ENCODE data around the gene TMTC3. TPM values are rescaled to one million over a fixed set of nuclear protein-coding genes. Genes with fewer than 3 reads are reported as not detected.
"Not testable (repeated sequence)": the region's sequence is repeated elsewhere in the genome, so short reads cannot be mapped to it uniquely, and the experiment has no call there.

Gene TMTC3
- total and polyA plus RNA-seq, 7 experiments from 2014 or later = 2.5 to 11.1 (median 6.8) TPM

DNA sequence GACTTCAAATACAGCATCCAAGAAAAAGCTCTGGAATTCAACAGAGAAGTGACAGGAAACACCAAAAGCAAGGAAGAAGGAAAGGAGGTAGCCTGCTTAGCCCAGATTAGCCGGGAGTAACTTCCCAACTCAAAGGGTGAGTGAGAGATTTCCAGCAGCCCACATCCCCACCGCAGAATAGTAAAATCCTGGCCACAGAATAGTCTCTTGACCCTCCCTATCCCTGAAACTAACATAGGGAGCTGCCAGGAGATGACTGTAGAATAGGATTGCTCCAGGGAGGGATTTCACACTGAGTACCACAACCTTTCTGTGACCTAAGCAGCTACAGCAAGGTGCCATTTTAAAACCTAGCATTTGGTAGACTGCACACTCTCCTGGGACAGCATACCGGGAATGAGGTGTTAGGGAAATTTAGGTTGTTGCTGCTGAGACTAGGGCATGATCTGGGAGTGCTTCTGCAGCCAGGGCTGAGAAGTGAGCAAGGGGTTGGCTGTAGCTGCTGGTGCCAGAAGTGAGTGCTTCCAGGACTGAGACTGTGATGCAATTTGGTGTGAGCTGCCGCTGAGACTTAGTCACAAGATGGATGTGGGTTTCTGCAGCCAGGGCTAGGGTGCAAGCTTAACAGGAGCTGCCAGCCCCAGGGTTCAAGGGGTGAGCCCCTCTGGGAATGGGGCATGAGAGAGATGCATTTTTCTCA is 66.0 kb downstream of the TMTC3 start:
- intact Hi-C loops (cut with micrococcal nuclease) = no loop called here
- no peak for DNase-seq
- no peak overlapping the region for H3K4me3 ChIP-seq (ENCODE audit: low read length)
- H3K36me3 ChIP-seq (ENCODE audit: control insufficient read depth in 2 of 3, insufficient read depth in 3 of 3, low read length in 3 of 3) = no peaks in the 10 kb centered on the region
- H3K9me3 Mint-ChIP-seq = peaks cover 8 to 68% (median 25%) of the 10 kb centered on the region in 11 donors
- CTCF ChIA-PET = no interaction called here
- H3K4me3 Mint-ChIP-seq = no peak overlapping the region
- H3K36me3 Mint-ChIP-seq = peaks cover 0 to 10% (median 0%) of the 10 kb centered on the region in 5 donors
- H3K4me1 Mint-ChIP-seq = no peaks in the 10 kb centered on the region
- H3K27ac ChIP-seq (ENCODE audit: low read depth, low read length) = no peak overlapping the region
- no peak for ATAC-seq
- no peaks in the 10 kb centered on the region for H3K27me3 ChIP-seq (ENCODE audit: control insufficient read depth in 2 of 2, insufficient read depth in 2 of 2, low read length in 2 of 2)
- H3K9me3 ChIP-seq (ENCODE audit: control insufficient read depth in 2 of 3, low read length in 3 of 3) = no peaks in the 10 kb centered on the region
- no peak overlapping the region for H3K27ac Mint-ChIP-seq
- no peaks in the 10 kb centered on the region for H3K4me1 ChIP-seq (ENCODE audit: control insufficient read depth in 2 of 2, insufficient read depth in 2 of 2, low read length in 2 of 2)
- peaks cover 0 to 18% (median 0%) of the 10 kb centered on the region in 5 donors for H3K27me3 Mint-ChIP-seq
- POLR2A ChIA-PET = no interaction called here

DNA sequence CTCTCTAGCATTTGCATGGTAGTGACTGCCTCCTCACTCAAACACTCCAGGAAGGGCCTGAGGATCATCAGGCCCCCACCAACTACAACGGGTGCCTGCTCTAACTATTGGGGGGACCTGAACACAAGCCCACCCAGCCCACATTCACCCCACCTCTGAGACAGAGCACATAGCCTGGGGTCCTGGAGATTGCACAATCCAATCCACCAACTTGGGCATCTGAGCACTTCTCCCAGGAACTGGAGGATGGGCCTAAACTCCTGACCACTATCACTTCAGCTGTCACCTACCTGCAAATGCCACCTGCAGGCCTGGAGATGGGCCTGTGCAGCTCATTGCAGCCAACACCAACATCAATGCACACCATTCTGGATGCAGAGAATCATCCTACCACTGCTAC is 66.6 kb downstream of the TMTC3 start:
- Histone ChIP-seq H3K27ac (ENCODE audit: low read depth, low read length) (no peak overlapping the region), H3K27me3 (ENCODE audit: control insufficient read depth in 2 of 2, insufficient read depth in 2 of 2, low read length in 2 of 2) (no peaks in the 10 kb centered on the region), H3K36me3 (ENCODE audit: control insufficient read depth in 2 of 3, insufficient read depth in 3 of 3, low read length in 3 of 3) (no peaks in the 10 kb centered on the region), H3K4me1 (ENCODE audit: control insufficient read depth in 2 of 2, insufficient read depth in 2 of 2, low read length in 2 of 2) (no peaks in the 10 kb centered on the region), H3K9me3 (ENCODE audit: control insufficient read depth in 2 of 3, low read length in 3 of 3) (no peaks in the 10 kb centered on the region), H3K4me3 (ENCODE audit: low read length) (no peak overlapping the region)
- CTCF ChIA-PET = no interaction called here
- POLR2A ChIA-PET = no interaction called here
- Mint-ChIP-seq H3K27me3 (peaks cover 0 to 24% (median 2%) of the 10 kb centered on the region in 5 donors), H3K27ac (no peak overlapping the region), H3K36me3 (peaks cover 0 to 14% (median 0%) of the 10 kb centered on the region in 5 donors), H3K4me3 (no peak overlapping the region), H3K9me3 (peaks cover 8 to 74% (median 27%) of the 10 kb centered on the region in 11 donors), H3K4me1 (no peaks in the 10 kb centered on the region)
- intact Hi-C loops (cut with micrococcal nuclease) = no loop called here
- DNase-seq (no peak), ATAC-seq (no peak)

DNA sequence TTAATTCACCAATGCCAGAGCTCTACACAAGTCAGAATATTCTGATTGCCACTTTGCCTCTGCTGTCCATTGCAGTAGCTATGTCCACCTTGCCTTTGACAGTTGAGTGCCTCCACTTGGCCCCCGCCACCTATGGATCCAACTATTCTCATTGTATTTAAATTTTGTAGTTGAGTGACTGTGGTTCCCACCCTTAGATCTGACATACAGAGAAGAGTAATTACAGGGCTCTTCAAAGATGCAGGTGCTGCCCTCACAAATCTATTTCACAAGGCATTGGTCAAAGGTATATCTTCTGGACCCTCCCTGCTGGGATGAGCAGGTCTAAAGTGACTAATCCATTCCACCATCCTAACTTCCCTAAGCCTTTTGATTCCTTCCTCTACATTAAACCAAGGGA is 68.2 kb downstream of the TMTC3 start:
- DNase-seq; H3K9me3 ChIP-seq (ENCODE audit: control insufficient read depth in 2 of 3, low read length in 3 of 3); H3K27me3 ChIP-seq (ENCODE audit: control insufficient read depth in 2 of 2, insufficient read depth in 2 of 2, low read length in 2 of 2); H3K27ac ChIP-seq (ENCODE audit: low read depth, low read length); H3K4me1 ChIP-seq (ENCODE audit: control insufficient read depth in 2 of 2, insufficient read depth in 2 of 2, low read length in 2 of 2); H3K4me3 Mint-ChIP-seq; POLR2A ChIA-PET; intact Hi-C loops (cut with micrococcal nuclease); ATAC-seq; CTCF ChIA-PET; H3K4me3 ChIP-seq (ENCODE audit: low read length); H3K36me3 ChIP-seq (ENCODE audit: control insufficient read depth in 2 of 3, insufficient read depth in 3 of 3, low read length in 3 of 3); H3K27ac Mint-ChIP-seq; H3K4me1 Mint-ChIP-seq: not testable (repeated sequence)
- peaks cover 0 to 17% (median 0%) of the 10 kb centered on the region in 5 donors for H3K36me3 Mint-ChIP-seq
- H3K27me3 Mint-ChIP-seq = peaks cover 0 to 30% (median 6%) of the 10 kb centered on the region in 5 donors
- peaks cover 8 to 66% (median 30%) of the 10 kb centered on the region in 11 donors for H3K9me3 Mint-ChIP-seq

DNA sequence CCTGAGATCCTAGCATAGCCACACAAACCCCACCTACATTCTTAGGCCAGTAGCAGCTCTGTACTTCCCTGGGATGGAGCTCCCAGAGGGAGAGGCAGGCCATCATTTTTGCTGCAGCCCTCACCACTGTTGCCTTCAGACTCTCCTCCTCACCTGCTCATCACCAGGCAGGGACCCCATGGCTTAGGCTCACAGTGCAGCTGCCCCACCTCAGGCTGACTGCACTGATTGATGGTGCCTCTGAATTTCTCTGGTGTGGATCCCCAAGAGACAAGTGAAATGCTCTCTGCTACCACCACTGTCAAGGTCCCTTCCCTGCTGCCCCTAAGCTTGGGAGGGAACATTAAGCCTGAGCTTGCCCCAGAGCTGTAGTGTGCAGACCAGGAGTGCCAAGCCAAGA is 76.2 kb downstream of the TMTC3 start:
- peaks cover 0 to 5% (median 0%) of the 10 kb centered on the region in 5 donors for H3K36me3 Mint-ChIP-seq
- H3K4me3 Mint-ChIP-seq = no peak overlapping the region
- Histone ChIP-seq H3K36me3 (ENCODE audit: control insufficient read depth in 2 of 3, insufficient read depth in 3 of 3, low read length in 3 of 3) (no peaks in the 10 kb centered on the region), H3K27me3 (ENCODE audit: control insufficient read depth in 2 of 2, insufficient read depth in 2 of 2, low read length in 2 of 2) (no peaks in the 10 kb centered on the region), H3K9me3 (ENCODE audit: control insufficient read depth in 2 of 3, low read length in 3 of 3) (no peaks in the 10 kb centered on the region), H3K4me1 (ENCODE audit: control insufficient read depth in 2 of 2, insufficient read depth in 2 of 2, low read length in 2 of 2) (no peaks in the 10 kb centered on the region), H3K4me3 (ENCODE audit: low read length) (no peak overlapping the region), H3K27ac (ENCODE audit: low read depth, low read length) (no peak overlapping the region)
- ChIA-PET POLR2A (no interaction called here), CTCF (no interaction called here)
- H3K9me3 Mint-ChIP-seq = peaks cover 10 to 55% (median 19%) of the 10 kb centered on the region in 11 donors
- no peak overlapping the region for H3K27ac Mint-ChIP-seq
- ATAC-seq (no peak), DNase-seq (no peak)
- H3K4me1 Mint-ChIP-seq = no peaks in the 10 kb centered on the region
- peaks cover 0 to 10% (median 6%) of the 10 kb centered on the region in 5 donors for H3K27me3 Mint-ChIP-seq
- intact Hi-C loops (cut with micrococcal nuclease) = no loop called here

DNA sequence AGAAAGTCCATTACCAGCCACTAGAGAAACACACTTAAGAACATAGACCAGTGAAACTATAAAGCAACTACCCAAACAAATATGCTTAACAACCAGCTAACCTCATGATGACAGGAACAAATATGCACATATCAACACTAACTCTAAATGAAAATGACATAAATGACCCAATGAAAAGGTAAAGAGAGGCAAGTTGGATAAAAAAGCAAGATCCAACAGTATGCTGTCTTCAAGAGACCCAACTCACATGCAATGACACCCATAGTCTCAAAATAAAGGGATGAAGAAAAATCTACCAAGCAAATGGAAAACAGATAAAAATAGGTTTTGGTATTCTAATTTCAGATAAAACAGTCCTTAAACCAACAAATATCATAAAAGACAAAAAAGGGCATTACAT is 77.8 kb downstream of the TMTC3 start:
- no peaks in the 10 kb centered on the region for H3K9me3 ChIP-seq (ENCODE audit: control insufficient read depth in 2 of 3, low read length in 3 of 3)
- POLR2A ChIA-PET = no interaction called here
- Mint-ChIP-seq H3K27me3 (no peaks in the 10 kb centered on the region), H3K4me3 (no peak overlapping the region), H3K27ac (no peak overlapping the region), H3K36me3 (no peaks in the 10 kb centered on the region), H3K9me3 (peaks cover 0 to 46% (median 17%) of the 10 kb centered on the region in 11 donors), H3K4me1 (no peaks in the 10 kb centered on the region)
- DNase-seq = no peak
- ATAC-seq = no peak
- CTCF ChIA-PET = no interaction called here
- intact Hi-C loops (cut with micrococcal nuclease) = no loop called here
- H3K27me3 ChIP-seq (ENCODE audit: control insufficient read depth in 2 of 2, insufficient read depth in 2 of 2, low read length in 2 of 2) = no peaks in the 10 kb centered on the region
- no peak overlapping the region for H3K4me3 ChIP-seq (ENCODE audit: low read length)
- no peak overlapping the region for H3K27ac ChIP-seq (ENCODE audit: low read depth, low read length)
- H3K36me3 ChIP-seq (ENCODE audit: control insufficient read depth in 2 of 3, insufficient read depth in 3 of 3, low read length in 3 of 3) = no peaks in the 10 kb centered on the region
- no peaks in the 10 kb centered on the region for H3K4me1 ChIP-seq (ENCODE audit: control insufficient read depth in 2 of 2, insufficient read depth in 2 of 2, low read length in 2 of 2)

DNA sequence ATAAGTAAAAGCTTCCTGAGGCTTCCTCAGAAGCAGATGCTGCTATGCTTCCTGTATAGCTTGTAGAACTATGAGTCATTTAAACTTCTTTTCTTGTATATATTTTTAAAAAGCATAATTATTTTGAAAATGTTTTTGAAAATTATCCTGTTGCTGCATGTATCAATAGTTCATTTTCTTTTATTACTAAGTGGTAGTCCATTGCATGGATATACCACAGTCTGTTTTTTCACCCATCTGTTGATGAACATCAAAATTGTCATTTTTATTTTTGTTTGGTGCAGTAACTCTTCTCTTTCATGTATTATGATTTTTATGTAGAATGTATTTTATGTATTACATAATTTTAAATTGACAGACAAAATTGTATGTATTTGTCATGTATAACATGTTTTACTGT is 81.4 kb downstream of the TMTC3 start:
- Mint-ChIP-seq H3K4me1 (peaks cover 0 to 7% (median 5%) of the 10 kb centered on the region in 7 donors), H3K4me3 (no peak overlapping the region), H3K36me3 (peaks cover 0 to 8% (median 0%) of the 10 kb centered on the region in 5 donors), H3K27ac (no peak overlapping the region), H3K9me3 (peaks cover 0 to 39% (median 14%) of the 10 kb centered on the region in 11 donors), H3K27me3 (no peaks in the 10 kb centered on the region)
- DNase-seq (no peak), ATAC-seq (no peak)
- Histone ChIP-seq H3K36me3 (ENCODE audit: control insufficient read depth in 2 of 3, insufficient read depth in 3 of 3, low read length in 3 of 3) (no peaks in the 10 kb centered on the region), H3K4me1 (ENCODE audit: control insufficient read depth in 2 of 2, insufficient read depth in 2 of 2, low read length in 2 of 2) (no peaks in the 10 kb centered on the region), H3K27ac (ENCODE audit: low read depth, low read length) (no peak overlapping the region), H3K27me3 (ENCODE audit: control insufficient read depth in 2 of 2, insufficient read depth in 2 of 2, low read length in 2 of 2) (no peaks in the 10 kb centered on the region), H3K9me3 (ENCODE audit: control insufficient read depth in 2 of 3, low read length in 3 of 3) (no peaks in the 10 kb centered on the region), H3K4me3 (ENCODE audit: low read length) (no peak overlapping the region)
- CTCF ChIA-PET = interaction anchor here (0.7 kb wide), 1 partner anchor 236 kb away, joined by 3 read pairs; no protein-coding TSS in a partner anchor
- POLR2A ChIA-PET = no interaction called here
- intact Hi-C loops (cut with micrococcal nuclease) = no loop called here

DNA sequence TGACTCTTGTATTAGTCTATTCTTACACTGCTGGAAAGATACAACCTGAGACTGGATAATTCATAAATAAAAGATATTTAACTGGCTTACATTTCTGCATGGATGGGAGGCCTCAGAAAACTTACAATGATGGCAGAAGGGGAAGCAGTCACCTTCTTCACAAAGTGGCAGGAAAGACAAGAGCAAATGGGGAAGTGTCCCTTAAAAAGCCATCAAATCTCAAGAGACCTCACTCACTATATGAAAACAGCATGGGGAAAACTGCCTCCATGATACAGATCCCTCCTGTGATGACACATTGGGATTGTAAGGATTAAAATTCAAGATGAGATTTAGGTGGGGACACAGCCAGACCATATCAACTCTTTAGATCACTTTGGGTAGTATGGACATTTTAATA is 83.7 kb downstream of the TMTC3 start:
- H3K4me3 Mint-ChIP-seq = no peak overlapping the region
- H3K9me3 ChIP-seq (ENCODE audit: control insufficient read depth in 2 of 3, low read length in 3 of 3) = no peaks in the 10 kb centered on the region
- ATAC-seq = no peak
- no peaks in the 10 kb centered on the region for H3K4me1 ChIP-seq (ENCODE audit: control insufficient read depth in 2 of 2, insufficient read depth in 2 of 2, low read length in 2 of 2)
- no peaks in the 10 kb centered on the region for H3K36me3 ChIP-seq (ENCODE audit: control insufficient read depth in 2 of 3, insufficient read depth in 3 of 3, low read length in 3 of 3)
- peaks cover 0 to 11% (median 0%) of the 10 kb centered on the region in 5 donors for H3K36me3 Mint-ChIP-seq
- no peak overlapping the region for H3K27ac ChIP-seq (ENCODE audit: low read depth, low read length)
- DNase-seq = no peak
- H3K27ac Mint-ChIP-seq = no peak overlapping the region
- no peaks in the 10 kb centered on the region for H3K27me3 ChIP-seq (ENCODE audit: control insufficient read depth in 2 of 2, insufficient read depth in 2 of 2, low read length in 2 of 2)
- CTCF ChIA-PET = no interaction called here
- POLR2A ChIA-PET = no interaction called here
- intact Hi-C loops (cut with micrococcal nuclease) = no loop called here
- no peaks in the 10 kb centered on the region for H3K27me3 Mint-ChIP-seq
- H3K9me3 Mint-ChIP-seq = peaks cover 0 to 16% (median 6%) of the 10 kb centered on the region in 11 donors
- peaks cover 0 to 7% (median 5%) of the 10 kb centered on the region in 7 donors for H3K4me1 Mint-ChIP-seq
- no peak overlapping the region for H3K4me3 ChIP-seq (ENCODE audit: low read length)

Data from naive thymus-derived CD4-positive, alpha-beta T cell (primary cell).